Osteocyte (in vitro differentiated cells): ENCODE data around the gene TLN1. TPM values are rescaled to one million over a fixed set of nuclear protein-coding genes. Genes with fewer than 3 reads are reported as not detected.

Experiments
- DNase-seq: peaks from one replicate; pipeline ENCODE4 v3.0.0; 2021; ENCODE audit warnings: mixed read lengths; ENCODE audit not compliant: unreplicated experiment; ENCODE audit errors: extremely low spot score
- H3K27ac Mint-ChIP-seq: one replicate; pipeline ENCODE4 v1.8.0; 2021; ENCODE audit warnings: mild to moderate bottlenecking, mixed read lengths; ENCODE audit not compliant: unreplicated experiment
- H3K27me3 Mint-ChIP-seq: one replicate; pipeline ENCODE4 v1.8.0; 2021; ENCODE audit warnings: mixed read lengths; ENCODE audit not compliant: unreplicated experiment
- H3K36me3 Mint-ChIP-seq: one replicate; pipeline ENCODE4 v1.8.0; 2021; ENCODE audit warnings: mixed read lengths; ENCODE audit not compliant: unreplicated experiment
- H3K4me1 Mint-ChIP-seq: one replicate; pipeline ENCODE4 v1.8.0; 2021; ENCODE audit warnings: mixed read lengths; ENCODE audit not compliant: unreplicated experiment
- H3K4me3 Mint-ChIP-seq: one replicate; pipeline ENCODE4 v1.8.0; 2021; ENCODE audit warnings: mild to moderate bottlenecking, moderate library complexity, mixed read lengths; ENCODE audit not compliant: unreplicated experiment
- H3K9me3 Mint-ChIP-seq: one replicate; pipeline ENCODE4 v1.8.0; 2021; ENCODE audit warnings: mixed read lengths; ENCODE audit not compliant: unreplicated experiment
- total RNA-seq: library from RNA; stranded (reverse); gene quantifications from 2 replicates; pipeline ENCODE4 v1.2.1, GENCODE V29; 2021
- TF ChIP-seq, protein P1 (sequence below): fragments of 200-600 bp; sonication (generic); IDR thresholded peaks from 2 replicates; pipeline ENCODE4 v1.5.0; 2021; ENCODE audit warnings: antibody characterized with exemption, mild to moderate bottlenecking, moderate library complexity

Gene TLN1
- total RNA-seq, 1 donor from 2014 or later, result 439 TPM

DNA sequence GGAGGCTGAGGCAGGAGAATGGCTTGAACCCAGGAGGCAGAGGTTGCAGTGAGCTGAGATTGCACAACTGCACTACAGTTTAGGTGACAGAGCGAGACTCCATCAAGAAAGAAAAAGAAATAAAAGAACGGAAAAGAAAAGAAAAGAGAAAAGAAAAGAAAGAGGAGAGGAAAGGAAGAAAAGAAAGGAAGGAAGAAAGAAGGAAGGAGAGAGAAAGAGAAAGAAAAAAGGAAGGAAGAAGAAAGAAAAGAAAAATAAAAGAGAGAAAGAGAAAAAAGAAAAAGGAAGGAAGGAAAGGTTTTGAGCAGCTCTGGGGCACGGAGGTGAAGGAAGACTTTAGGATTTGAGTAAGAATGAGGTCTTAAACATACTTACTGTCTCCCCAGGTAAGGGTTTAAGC is 18.4 kb downstream of the TLN1 start:
- no peak for DNase-seq
- TF ChIP-seq, protein P1, sequence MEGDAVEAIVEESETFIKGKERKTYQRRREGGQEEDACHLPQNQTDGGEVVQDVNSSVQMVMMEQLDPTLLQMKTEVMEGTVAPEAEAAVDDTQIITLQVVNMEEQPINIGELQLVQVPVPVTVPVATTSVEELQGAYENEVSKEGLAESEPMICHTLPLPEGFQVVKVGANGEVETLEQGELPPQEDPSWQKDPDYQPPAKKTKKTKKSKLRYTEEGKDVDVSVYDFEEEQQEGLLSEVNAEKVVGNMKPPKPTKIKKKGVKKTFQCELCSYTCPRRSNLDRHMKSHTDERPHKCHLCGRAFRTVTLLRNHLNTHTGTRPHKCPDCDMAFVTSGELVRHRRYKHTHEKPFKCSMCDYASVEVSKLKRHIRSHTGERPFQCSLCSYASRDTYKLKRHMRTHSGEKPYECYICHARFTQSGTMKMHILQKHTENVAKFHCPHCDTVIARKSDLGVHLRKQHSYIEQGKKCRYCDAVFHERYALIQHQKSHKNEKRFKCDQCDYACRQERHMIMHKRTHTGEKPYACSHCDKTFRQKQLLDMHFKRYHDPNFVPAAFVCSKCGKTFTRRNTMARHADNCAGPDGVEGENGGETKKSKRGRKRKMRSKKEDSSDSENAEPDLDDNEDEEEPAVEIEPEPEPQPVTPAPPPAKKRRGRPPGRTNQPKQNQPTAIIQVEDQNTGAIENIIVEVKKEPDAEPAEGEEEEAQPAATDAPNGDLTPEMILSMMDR, result no peak
- Mint-ChIP-seq H3K36me3 (peaks cover 71% of the 10 kb centered on the region), H3K4me1 (no peaks in the 10 kb centered on the region), H3K27ac (no peak overlapping the region), H3K27me3 (no peaks in the 10 kb centered on the region), H3K4me3 (no peak overlapping the region), H3K9me3 (no peaks in the 10 kb centered on the region)

DNA sequence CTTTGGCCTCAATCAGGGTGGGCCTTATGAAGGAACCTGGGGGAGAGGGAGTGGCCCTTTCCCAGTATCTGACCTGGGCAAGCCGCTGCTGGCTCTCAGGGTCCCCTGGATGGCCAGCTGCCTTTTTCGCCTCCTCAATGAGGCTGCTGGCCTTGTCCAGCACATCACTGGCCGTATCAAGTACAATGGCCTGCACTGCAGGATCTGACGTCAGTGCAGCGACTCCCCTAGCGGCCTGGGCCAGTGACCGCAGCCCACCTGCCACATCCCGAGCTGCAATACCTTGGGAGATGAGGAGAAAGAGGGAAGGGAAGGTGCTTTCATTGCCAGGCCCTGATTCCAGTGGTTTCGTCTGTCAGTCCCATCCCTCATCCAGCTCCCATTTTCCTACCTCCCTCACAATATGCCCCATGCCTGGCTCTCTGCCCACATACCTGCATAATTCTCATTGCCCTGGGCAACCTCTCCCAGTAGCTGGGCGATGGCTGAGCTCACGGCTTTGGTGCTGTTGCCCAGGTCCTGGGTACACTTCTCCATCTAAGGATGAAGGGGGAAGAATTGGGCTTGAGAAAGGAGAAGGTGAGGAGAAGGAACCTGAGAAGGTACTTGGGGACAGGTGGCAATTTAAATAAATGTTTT is 19.1 kb downstream of the TLN1 start:
- H3K9me3 Mint-ChIP-seq, result no peaks in the 10 kb centered on the region
- TF ChIP-seq, protein P1, result no peak
- no peak overlapping the region for H3K27ac Mint-ChIP-seq
- DNase-seq, result no peak
- H3K36me3 Mint-ChIP-seq, result peaks cover 71% of the 10 kb centered on the region
- no peaks in the 10 kb centered on the region for H3K27me3 Mint-ChIP-seq
- no peaks in the 10 kb centered on the region for H3K4me1 Mint-ChIP-seq
- H3K4me3 Mint-ChIP-seq, result no peak overlapping the region

DNA sequence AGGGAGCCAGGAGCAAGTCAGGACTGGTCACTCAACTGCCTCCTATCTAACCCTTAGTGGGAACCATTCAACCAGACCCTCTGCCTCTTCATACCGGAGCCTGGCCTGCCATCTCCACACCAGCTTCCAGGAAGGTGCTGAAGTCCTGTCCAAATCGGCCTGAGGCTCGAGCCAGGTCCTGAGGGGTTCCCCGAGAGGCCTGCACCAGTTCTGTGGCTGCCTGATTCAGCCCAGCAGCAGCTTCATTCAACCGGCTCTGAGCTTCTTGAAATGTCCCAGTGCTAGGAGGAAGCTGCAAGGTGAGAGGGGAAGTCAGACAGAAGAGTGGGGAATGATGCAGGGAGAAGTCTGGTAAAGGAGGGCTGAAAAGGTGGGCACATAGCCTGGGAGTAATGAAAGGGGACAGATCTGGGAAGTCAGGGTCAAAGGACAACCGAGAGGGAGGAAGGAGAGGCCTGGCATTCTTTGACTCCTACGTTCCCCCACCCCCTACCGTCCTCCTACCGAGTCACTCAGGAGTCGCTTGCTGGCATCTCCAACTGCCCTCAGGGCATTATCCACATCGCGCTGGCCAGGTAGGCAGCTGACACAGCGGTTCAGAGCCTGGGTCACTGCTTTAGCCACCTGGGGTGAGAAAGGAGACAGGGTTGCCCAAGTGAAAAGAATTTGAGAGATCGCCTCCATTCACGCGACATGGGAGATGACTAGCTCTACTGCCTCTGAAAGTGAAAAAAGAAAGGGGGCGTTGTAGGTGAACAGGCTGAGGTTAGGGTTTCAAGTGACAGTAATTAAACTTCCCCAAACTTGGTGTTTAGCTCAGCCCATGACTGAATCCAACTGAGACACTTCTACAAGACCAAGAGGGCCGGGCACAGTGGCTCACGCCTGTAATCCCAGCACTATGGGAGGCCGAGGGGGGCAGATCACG is 20.2 kb downstream of the TLN1 start:
- no peak for DNase-seq
- TF ChIP-seq, protein P1, result no peak
- no peaks in the 10 kb centered on the region for H3K4me1 Mint-ChIP-seq
- H3K36me3 Mint-ChIP-seq, result peaks cover 73% of the 10 kb centered on the region
- no peak overlapping the region for H3K4me3 Mint-ChIP-seq
- no peak overlapping the region for H3K27ac Mint-ChIP-seq
- no peaks in the 10 kb centered on the region for H3K27me3 Mint-ChIP-seq
- H3K9me3 Mint-ChIP-seq, result no peaks in the 10 kb centered on the region

DNA sequence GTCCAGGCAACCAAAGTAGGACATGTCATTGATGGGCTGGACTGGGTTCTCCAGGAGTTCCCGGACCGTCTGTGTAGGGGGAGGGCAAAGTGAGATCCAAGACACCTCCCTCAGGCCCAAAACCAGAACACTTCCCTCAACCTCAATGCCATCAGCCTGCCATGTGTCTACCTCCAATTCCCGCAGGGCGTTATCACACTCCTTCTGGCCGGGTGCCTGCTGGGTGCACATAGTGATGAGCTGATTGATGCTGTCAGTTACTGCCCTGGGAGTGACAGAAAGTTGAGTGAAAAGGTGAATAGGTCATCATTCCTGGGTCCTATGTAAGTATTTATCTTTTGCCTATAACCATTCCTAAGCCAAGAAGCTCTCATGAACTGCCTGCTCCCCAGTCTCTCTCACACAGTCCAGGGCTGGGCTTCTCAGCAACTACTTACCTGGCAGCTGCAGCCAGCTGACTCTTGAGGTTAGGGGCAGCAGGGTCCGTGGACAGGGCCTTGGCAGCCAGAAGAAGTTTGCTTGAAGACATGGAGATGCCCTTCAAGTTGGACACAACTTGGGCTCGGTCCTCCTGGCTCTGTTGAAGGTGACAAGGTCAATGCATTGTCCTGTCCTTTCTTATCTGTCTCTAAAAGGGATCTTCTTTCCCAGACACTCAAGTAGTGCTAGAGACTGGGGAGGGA is 21.0 kb downstream of the TLN1 start:
- Mint-ChIP-seq H3K9me3 (no peaks in the 10 kb centered on the region), H3K27ac (no peak overlapping the region), H3K4me3 (no peak overlapping the region), H3K36me3 (peaks cover 74% of the 10 kb centered on the region), H3K4me1 (no peaks in the 10 kb centered on the region), H3K27me3 (no peaks in the 10 kb centered on the region)
- DNase-seq, result no peak
- TF ChIP-seq, protein P1, result no peak

DNA sequence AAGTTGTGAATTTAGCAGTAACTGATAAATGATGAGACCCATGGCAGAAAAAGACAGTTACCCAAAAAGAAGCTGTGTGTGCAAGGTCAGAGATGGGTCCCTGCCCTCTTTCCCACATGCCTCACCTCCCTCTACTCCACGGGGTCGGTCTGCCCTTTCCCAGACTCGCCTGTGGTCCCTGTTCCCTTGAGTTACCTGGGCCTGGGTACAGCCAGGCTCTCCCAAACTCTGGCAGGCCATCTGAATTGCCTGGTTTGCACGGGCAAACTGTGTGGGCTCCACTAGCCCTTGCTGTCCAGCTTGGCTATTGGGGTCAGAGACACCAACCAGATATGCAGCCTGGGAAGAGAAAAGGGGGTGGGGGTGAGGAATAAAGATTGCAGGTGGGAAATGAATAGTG is 23.8 kb downstream of the TLN1 start:
- H3K27me3 Mint-ChIP-seq, result no peaks in the 10 kb centered on the region
- peaks cover 69% of the 10 kb centered on the region for H3K36me3 Mint-ChIP-seq

More for the DNA sequence above, 23.8 kb downstream of the TLN1 start:
- no peaks in the 10 kb centered on the region for H3K9me3 Mint-ChIP-seq
- no peak for DNase-seq
- no peak overlapping the region for H3K27ac Mint-ChIP-seq
- no peaks in the 10 kb centered on the region for H3K4me1 Mint-ChIP-seq
- TF ChIP-seq, protein P1, result no peak
- H3K4me3 Mint-ChIP-seq, result no peak overlapping the region
